DOHH2 (cell line): ENCODE measurements around the gene CHML.

Experiments used
- H3F3A ChIP-seq: fragments of 200-600 bp; sonication (generic), shearing (Covaris generic); 2 replicates; pipeline ENCODE4 v1.6.0; 2016; ENCODE audit warnings: antibody characterized with exemption, mild to moderate bottlenecking; ENCODE audit not compliant: control insufficient read depth, insufficient read depth
- H3K27ac ChIP-seq: fragments of 200-600 bp; sonication (generic); 2 replicates; pipeline ENCODE4 v1.5.1; 2014; ENCODE audit warnings: low read depth, mild to moderate bottlenecking, low read length, moderate library complexity
- H3K27me3 ChIP-seq: fragments of 200-600 bp; sonication (generic); 2 replicates; pipeline ENCODE4 v1.6.1; 2014; ENCODE audit warnings: mild to moderate bottlenecking, low read length, mixed read lengths; ENCODE audit not compliant: control insufficient read depth
- H3K36me3 ChIP-seq: fragments of 200-600 bp; sonication (generic); 2 replicates; pipeline ENCODE4 v1.6.1; 2014; ENCODE audit warnings: mild to moderate bottlenecking, low read length, moderate library complexity, mixed read lengths; ENCODE audit not compliant: control insufficient read depth
- H3K4me1 ChIP-seq: fragments of 200-600 bp; sonication (generic); 2 replicates; pipeline ENCODE4 v1.6.1; 2014; ENCODE audit warnings: mild to moderate bottlenecking, low read length, mixed read lengths; ENCODE audit not compliant: control insufficient read depth
- H3K4me2 ChIP-seq: fragments of 200-600 bp; sonication (generic); 2 replicates; pipeline ENCODE4 v1.6.0; 2014; ENCODE audit warnings: mild to moderate bottlenecking, low read length, moderate library complexity
- H3K4me3 ChIP-seq: fragments of 200-600 bp; sonication (generic); 2 replicates; pipeline ENCODE4 v1.5.1; 2014; ENCODE audit warnings: mild to moderate bottlenecking, low read length, mixed read lengths
- H3K79me2 ChIP-seq: fragments of 200-600 bp; sonication (generic); 2 replicates; pipeline ENCODE4 v1.6.1; 2014; ENCODE audit warnings: mild to moderate bottlenecking, low read length, mixed read lengths; ENCODE audit not compliant: control insufficient read depth
- H3K9me2 ChIP-seq: fragments of 200-600 bp; sonication (generic); replicated peaks from 2 replicates; pipeline ENCODE4 v1.6.1; 2014; ENCODE audit warnings: mild to moderate bottlenecking, low read length, mixed read lengths; ENCODE audit not compliant: control insufficient read depth
- H3K9me3 ChIP-seq: fragments of 200-600 bp; sonication (generic); 2 replicates; pipeline ENCODE4 v1.6.1; 2014; ENCODE audit warnings: antibody characterized with exemption, low read length, mixed read lengths; ENCODE audit not compliant: control insufficient read depth, insufficient read depth
- H4K20me1 ChIP-seq: fragments of 200-600 bp; sonication (generic); 2 replicates; pipeline ENCODE4 v1.6.0; 2014; ENCODE audit warnings: low read depth, mild to moderate bottlenecking, antibody characterized with exemption, low read length, moderate library complexity; ENCODE audit not compliant: control insufficient read depth, insufficient read depth
- CTCF ChIP-seq: fragments of 200-600 bp; sonication (generic); IDR thresholded peaks from one replicate; pipeline ENCODE4 v1.5.1; 2014; ENCODE audit warnings: antibody characterized with exemption, mild to moderate bottlenecking, low read depth, low read length; ENCODE audit not compliant: poor library complexity, severe bottlenecking
- EZH2phosphoT487 ChIP-seq: fragments of 200-600 bp; sonication (generic); IDR thresholded peaks from 2 replicates; pipeline ENCODE4 v1.6.1; 2017; ENCODE audit warnings: borderline replicate concordance, mild to moderate bottlenecking, antibody characterized with exemption, low read length, moderate library complexity, mixed read lengths

The CHML gene

GRCh38 chr1:241624935-241625334 is 15.2 kb downstream of the CHML start:
- Histone ChIP-seq H3K4me3 (no peak overlapping the region), H3K9me3 (no peaks in the 10 kb centered on the region), H3K79me2 (no peaks in the 10 kb centered on the region), H3K27ac (no peak overlapping the region), H4K20me1 (no peaks in the 10 kb centered on the region), H3K9me2 (no peaks in the 10 kb centered on the region), H3K4me2 (no peak overlapping the region), H3K4me1 (peaks cover 21% of the 10 kb centered on the region), H3K36me3 (no peaks in the 10 kb centered on the region), H3F3A (peaks cover 7% of the 10 kb centered on the region; the same call in 1 of the 2 replicates), H3K27me3 (no peaks in the 10 kb centered on the region)
- TF ChIP-seq CTCF (no peak), EZH2phosphoT487 (no peak)

- H3K27me3 ChIP-seq = no peaks in the 10 kb centered on the region
- H3K79me2 ChIP-seq = no peaks in the 10 kb centered on the region
- H3K36me3 ChIP-seq = no peaks in the 10 kb centered on the region
- no peak overlapping the region for H3K4me2 ChIP-seq
- no peaks in the 10 kb centered on the region for H4K20me1 ChIP-seq
- H3F3A ChIP-seq = peaks cover 3% of the 10 kb centered on the region; the same call in 1 of the 2 replicates
- no peak overlapping the region for H3K27ac ChIP-seq
- no peaks in the 10 kb centered on the region for H3K9me3 ChIP-seq
- TF ChIP-seq EZH2phosphoT487 = no peak
- TF ChIP-seq CTCF = no peak
- no peak overlapping the region for H3K4me3 ChIP-seq
- no peaks in the 10 kb centered on the region for H3K9me2 ChIP-seq
- H3K4me1 ChIP-seq = peaks cover 6% of the 10 kb centered on the region
These were observed 17.5 kb downstream of the CHML start for GRCh38 chr1:241622669-241623068.

- no peaks in the 10 kb centered on the region for H3K9me3 ChIP-seq
These were observed 22.7 kb downstream of the CHML start for GRCh38 chr1:241617426-241617825.

More at GRCh38 chr1:241617426-241617825, 22.7 kb downstream of the CHML start:
- no peaks in the 10 kb centered on the region for H3K27me3 ChIP-seq
- no peak overlapping the region for H3K27ac ChIP-seq
- H3K4me1 ChIP-seq = no peaks in the 10 kb centered on the region
- H3F3A ChIP-seq = no peaks in the 10 kb centered on the region
- H3K4me3 ChIP-seq = no peak overlapping the region
- H3K79me2 ChIP-seq = no peaks in the 10 kb centered on the region
- no peaks in the 10 kb centered on the region for H3K9me2 ChIP-seq
- no peak overlapping the region for H3K4me2 ChIP-seq
- TF ChIP-seq CTCF (no peak), EZH2phosphoT487 (no peak)
- no peaks in the 10 kb centered on the region for H4K20me1 ChIP-seq
- no peaks in the 10 kb centered on the region for H3K36me3 ChIP-seq
